PFSK-1 (cell line): Measurements from ENCODE around the gene PHLDA1.

Source experiments
- POLR2AphosphoS5 ChIP-seq: IDR thresholded peaks from 2 replicates; pipeline ENCODE4 v1.6.1; 2012; ENCODE audit warnings: low read depth, mild to moderate bottlenecking, control low read depth, low read length, moderate library complexity
- SIN3A ChIP-seq: IDR thresholded peaks from 2 replicates; pipeline ENCODE4 v1.6.1; 2012; ENCODE audit warnings: mild to moderate bottlenecking, low read length, moderate library complexity, borderline replicate concordance; ENCODE audit not compliant: insufficient read depth

DNA sequence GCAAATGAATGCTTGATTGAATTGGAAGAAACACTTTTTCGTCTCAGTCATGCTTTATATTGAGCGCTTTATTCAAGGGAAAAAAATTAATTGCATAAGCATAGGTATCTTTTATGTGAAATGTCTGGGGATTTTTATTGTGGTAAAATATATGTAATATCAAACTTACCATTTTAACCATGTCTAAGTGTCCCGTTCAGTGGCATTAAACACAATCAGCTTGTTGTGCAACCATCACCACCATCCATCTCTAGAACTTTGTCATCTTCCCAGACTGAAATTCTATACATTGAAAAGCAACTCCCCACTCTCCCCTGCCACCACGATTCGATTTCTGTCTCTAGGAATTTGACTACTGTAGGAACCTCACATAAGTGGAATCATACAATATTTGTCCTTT lies 39.8 kb downstream of the PHLDA1 start:
- TF ChIP-seq POLR2AphosphoS5: no peak
- no peak for TF ChIP-seq SIN3A
